GM19240 (cell line): ENCODE results near the gene PAOX.

ENCODE experiments used
- DNase-seq: peaks from one replicate; pipeline ENCODE4 v3.0.0; 2011; ENCODE audit warnings: low spot score; ENCODE audit not compliant: insufficient read length

The PAOX gene

DNA sequence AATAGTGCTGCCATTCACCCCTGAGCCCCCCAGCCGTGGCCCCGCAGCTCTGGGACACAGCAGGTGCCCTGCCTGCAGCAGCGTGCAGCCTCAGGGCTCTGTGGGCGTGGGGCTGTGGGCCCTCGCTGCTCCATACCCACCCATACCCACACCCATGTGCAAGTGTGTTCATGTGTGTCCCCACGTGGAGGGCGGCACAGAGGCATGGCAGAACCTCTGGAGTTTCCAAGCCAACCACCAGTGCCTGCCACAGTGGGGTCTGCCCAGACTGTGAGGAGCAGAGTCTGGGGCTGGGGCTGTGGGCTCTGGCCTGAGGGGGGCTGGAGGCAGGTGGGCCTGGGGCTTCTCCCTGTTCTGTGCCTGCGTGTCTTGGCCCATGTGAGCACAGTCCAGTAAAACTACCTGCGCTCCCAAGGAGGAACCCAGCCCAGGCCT is 29.5 kb upstream of the PAOX start:
- no peak for DNase-seq

DNA sequence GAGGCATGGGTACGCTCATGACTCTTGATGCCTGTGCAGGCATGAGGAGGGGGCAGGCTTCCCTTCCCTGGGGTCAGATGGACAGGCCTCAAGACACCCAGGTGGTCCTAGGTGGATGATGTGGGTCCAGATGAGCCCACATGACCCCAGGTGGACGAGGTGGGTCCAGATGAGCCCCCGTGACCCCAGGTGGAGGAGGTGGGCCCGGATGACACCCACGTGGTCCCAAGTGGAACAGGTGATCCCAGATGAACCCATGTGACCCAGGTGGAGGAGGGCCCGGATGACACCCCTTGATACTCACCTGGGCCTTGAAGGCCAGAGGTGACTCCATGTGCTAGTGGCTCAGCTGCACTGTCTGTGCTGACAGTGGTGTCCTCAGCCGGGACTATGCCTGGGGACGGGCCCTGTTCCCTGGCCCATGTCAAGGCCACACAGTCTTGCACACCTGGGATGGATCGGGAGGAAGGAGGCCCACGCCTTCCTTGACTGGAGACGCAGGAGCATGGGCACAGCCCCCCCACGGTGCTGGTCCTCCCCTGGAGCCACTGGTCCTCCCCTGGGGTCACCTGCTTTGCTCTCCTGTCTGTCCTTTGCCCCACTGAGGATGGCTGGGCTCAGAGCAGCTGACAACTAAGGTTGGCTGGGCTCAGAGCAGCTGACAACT is 28.6 kb upstream of the PAOX start:
- DNase-seq, result no peak

DNA sequence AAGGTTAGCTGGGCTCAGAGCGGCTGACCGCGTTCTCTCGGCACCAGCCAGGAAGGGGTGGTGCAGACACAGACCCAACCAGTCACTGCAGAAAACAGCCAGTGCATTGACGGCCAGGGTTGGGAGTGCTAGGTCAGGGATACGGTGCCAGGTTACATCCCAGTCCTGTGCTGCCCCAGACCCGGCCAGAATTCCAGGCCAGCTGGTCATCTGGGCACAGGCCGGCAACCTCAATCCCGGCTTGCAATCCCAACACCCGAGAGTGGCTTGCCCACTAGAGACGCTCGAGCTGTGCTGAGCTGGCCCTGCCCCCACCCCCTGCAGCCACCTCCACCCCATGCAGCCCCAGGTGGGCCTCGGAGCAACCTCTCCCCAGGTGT is 28.1 kb upstream of the PAOX start:
- DNase-seq, result no peak

DNA sequence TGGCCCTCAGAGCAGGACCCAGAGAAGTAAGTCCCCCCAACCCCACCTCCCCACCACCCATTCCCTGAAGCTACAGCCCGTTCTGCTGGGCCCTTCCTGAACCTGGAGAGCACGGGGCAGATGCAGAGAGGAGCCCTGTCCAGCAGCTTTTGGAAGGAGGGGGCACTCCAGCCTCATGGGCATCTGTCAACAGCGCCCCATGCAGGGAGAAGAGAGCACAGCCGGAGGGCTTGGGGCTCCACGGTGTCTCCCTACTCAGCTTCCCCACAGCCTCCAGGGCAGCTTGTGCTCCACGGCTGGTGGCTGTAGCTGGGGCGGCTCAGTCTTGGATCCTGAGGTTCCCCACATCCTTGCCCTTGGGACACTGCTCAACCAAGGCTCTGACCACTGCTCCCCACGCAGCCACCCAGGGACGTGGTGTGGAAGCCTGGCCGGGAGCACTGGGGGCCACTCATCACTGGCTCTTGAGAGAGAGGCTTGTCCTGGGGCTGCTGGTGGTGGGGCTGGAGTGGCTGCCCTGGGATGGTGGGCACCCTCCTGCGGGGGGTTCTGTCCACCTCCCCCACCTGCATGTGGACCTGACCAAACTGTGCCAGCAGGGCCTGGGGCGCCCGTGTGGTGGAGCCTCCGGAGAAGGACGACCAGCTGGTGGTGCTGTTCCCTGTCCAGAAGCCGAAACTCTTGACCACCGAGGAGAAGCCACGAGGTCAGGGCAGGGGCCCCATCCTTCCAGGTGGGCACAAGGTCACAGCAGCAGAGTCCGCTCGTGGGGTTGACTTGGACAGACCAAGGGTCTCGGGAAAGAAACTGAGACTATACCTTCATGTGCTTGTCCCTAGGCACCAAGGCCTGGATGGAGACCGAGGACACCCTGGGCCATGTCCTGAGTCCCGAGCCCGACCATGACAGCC is 27.4 kb upstream of the PAOX start:
- DNase-seq, result no peak

DNA sequence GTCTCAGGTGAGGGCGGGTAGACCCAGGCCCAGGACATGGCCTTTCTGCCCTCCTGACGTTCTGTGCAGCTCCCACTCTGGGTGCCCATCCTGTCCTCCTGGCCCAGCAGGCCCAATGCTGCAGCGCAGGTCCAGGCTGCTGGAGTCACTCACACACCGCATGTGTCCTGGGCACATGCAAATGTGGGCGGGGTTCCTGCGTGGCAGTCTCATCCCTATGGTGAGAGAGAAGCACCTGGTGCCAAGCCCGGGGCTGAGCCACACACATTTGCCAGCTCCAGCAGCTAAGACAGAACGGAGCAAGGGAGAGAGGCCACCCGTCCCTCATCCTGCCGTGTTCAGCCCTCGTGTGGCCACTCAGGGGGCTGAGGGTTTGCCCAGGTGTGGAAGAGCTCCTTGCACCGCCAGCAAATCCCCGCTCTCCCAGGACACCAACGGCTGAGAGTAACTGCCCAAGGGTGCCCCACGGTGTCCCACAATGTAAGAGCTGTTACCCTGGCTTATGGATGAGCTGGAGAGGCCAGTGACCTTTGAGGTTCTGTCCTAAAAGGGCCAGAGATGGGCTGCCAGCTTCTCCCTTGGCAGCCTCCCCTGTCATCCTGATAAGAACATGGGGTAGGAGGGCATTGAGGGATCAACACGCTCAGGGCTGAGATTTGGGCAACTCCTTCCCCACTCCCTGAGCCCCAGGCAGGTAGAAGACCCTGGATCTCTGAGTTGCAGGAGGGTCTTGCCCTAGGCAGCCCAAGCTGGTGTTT is 25.7 kb upstream of the PAOX start:
- no peak for DNase-seq

DNA sequence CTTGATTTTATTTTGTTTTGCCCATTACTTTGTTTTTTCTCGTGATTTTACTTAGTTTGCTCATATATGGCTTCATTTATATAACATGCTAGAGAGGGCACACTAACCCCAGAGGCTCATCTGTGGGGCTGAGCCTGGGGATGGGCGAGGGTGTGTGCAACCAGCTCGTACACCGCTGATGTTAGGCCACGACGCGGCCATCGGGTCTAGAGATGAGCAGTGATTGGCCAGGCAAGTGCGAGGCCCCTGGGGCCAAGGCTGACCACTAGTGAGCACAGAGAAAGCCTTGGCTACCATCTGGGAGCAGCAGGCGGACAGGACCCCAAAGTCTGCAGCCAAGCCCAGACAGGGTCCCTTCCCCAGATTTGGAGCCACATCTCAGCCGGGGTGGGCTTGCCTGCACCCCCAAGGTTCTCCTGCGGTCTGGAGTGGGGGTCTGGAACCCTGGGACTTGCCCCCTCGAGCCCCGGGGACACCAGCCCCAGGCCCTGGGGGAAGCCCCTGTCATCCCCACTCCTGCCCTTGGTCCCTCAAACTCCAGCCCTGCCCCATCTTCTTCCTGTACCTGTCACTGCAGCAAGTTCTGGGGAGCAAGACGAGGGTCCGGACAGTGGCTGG is 25.0 kb upstream of the PAOX start:
- DNase-seq, result no peak

DNA sequence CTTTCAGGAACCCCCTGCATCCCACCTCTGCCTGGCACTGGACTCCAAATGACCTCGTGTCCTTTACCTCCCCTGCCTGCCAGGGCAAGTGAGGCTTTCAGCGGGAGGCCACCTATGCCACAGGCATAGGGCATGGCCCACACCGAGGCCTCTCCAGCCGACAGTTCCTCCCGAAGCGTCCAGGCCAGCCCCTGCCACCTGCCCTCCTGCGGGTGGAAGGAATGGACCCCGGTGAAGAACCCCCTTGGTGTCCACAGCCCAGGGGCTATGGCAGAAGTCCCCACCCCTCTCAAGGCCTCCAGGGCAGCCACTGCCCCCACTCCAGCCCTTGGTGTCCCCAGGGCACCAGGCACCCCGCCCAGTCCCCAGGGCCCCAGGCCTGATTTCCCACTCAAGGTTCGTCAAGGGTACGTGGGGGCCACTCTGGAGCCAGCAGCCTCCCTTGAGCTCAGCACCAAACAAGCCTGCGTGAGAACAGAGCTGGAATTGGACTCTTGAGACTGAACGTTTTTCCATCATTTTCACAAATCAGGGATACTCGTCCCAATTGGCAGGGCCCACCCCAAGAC is 24.3 kb upstream of the PAOX start:
- no peak for DNase-seq

DNA sequence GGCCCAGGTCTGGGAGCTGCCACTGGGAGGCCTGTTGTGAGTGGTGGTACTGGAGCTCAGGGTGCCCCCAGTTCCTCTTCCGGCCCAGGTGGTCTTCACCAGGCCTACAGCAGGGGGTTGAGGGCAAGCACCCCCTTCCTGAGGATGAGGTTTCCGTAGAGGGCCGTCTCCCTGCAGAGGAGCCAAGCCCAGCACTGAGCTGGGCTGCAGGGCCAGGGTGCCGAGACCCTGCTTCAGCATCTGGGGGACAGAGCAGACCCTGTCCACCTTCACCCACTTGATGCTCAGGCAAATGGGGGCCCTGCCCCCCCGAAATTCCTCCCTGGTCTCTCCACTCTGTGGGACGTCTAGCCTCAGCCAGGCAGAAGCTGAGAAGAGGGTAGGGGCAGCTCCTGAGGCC is 23.8 kb upstream of the PAOX start:
- no peak for DNase-seq

DNA sequence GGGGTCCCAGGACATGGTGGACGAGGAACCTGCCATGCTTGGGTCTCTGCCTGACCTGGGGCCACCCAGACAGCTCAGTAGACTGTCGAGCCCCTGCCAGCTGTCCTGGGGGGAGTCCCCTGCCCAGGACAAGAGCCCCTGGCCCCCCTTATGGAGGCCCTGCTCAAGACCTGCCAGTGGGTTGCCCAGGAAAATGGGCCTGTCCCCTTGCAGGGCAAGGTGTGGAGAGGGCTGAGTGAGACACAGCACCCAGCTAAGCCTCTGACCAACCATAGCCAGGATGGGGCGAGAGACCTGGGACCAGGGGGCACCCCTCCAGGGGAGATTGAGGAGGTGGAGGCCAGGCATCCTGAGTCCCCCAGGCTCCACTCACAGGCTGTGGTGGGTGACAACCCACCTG is 23.1 kb upstream of the PAOX start:
- DNase-seq, result no peak

DNA sequence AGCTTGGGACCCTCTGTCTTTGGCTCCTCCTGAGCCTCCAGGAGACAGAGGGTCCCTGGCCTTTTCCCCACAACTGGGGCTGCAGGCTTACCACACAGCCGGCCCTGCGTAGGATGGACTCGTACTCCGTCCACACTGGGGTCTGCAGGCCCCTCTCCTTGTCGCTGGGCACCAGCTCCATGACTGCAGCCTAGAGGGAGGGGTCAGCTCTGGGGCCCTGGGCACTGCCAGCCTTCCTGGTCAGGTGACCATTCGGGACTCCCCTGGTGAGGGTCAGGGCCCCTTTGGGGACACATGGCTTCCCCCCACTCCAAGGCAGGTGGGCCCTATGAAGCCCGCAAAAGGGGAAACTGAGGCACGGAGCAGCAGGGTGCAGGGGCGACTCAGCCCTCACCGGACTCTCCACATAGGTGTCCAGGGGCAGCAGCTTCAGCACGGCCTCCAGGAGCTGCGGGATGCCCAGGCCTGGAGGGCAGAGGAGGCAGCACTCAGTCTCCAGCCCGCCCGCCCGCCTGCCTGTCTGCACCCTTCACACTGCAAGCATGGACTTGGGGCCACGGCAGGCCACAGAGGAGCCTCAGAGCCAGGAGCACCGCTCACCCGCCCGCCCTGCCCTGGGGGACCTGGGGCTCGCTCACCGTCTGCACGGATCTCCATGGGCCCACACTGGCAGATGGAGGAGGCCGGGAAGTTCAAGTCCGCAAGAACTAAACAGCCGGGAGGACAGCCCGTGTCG is 22.3 kb upstream of the PAOX start:
- DNase-seq, result no peak

DNA sequence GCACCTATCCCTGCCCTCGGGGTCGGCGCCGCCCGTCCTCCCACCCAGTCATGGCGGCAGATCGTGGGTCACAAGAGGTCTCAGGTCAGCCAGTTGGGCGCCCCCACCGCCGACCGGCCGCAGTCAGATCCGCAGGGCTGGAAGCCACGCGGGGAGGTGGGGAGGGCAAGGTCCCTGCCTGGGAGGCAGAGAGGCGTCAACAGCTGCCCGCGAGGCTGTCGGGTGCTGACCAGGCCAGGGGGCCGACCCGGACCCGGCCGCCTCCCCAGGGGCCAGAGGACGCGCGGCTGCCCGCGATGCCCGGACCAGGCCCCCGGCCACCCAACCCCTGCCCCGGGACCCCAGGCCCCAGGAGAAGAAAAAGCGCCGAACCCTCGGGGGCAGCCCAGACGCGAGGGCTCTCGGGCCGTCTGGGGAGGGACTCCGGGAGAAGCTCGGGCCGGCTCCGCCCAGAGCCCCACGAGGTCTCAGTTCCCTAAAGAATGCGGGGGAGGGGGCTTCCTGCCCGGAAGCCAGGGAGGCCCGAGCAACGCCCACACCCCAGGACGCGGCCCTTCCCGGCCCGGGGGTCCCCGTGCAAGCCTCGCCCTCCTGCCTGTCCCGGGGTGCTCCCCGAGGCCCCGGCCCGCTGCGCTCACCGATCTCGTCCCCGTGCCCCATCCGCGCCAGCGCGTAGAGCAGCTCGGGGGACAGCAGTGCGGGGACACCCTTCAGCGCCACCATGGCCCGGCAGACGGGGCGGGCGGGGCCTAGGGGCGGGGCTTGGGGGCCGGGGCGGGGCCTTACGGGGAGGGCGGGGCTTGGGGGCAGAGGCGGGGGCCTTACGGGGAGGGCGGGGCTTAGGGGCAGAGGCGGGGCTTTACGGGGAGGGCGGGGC is 21.5 kb upstream of the PAOX start, which contains the start of gene FUOM:
TSS of gene FUOM (minus strand) at position 735 of the 877 bp plus-strand sequence. CDS start at position 723, 12 bp downstream.
- DNase-seq, result peak; percentile 80

DNA sequence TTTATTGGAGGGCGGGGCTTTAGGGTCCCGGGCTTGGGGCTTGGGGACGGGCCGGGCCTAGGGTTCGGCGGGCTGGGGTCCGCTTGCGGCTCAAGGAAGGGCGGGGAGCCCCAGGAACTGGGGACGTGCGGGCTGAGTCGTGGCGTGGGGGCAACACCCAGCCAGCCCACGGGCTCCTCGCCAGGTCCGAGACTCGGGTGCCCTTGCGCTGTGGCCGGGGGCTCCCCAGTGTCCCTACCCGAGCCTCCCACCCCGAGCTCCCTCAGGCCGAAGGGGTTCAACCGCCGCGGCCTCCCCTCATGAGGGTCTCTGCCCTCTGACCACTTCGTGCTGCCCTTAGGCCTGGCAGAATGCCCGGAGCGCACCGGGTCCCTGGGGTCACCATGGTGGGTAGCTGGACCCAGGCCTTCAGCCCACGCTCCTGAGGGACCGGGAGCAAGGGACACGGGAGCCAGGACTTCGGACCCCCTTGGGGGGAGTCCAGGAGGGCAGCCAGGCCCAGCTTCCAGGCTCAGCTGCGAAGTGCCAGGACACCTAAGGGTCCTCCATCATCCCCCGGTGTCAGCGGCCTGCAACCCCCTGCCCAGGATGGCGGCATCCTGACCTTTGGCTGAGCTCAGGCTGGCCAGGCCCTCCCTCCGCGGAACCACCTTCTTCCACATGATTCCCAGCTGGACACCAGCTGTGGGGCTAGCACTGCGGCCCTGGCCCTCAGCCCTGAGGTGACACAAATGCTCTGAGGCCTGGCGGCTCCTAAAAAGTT is 20.7 kb upstream of the PAOX start:
- no peak for DNase-seq

DNA sequence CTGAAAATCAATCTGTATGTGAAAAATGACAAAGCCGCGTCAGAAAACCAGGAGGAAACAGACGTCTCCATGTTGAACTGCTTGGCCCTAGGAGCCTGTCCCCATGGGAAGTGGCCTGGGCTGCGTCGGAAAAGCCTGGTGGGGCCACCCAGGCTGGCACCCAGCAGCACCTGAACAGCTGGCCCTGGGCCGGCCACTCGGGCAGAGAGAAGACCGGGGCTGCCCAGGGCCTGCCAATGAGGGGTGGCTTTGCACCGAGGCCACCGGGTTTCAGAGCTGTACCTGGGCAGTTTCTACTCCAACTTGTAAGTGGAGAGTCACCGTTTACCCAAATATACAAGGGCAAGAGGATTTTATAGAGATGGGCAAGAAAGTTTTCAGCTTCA is 20.1 kb upstream of the PAOX start:
- no peak for DNase-seq

DNA sequence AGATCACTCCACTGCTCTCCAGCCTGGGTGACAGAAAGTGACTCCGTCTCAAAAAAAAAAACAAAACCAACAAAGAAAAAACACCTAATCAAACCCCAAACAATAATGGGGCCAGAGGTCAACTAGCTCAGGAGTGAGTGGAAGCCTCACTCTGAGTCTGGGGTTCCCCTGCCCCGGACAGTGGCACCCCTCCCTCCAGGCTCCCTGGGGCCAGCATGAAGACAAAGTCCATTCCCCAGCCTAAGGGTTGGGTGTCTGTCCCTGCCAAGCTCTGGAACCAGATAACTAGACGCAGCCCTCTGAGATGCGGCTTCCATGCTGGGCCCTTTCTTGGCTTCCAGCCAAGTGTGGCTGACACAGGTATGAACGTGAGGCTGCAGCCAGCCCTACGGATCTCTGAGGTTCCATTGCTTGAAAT is 19.5 kb upstream of the PAOX start:
- DNase-seq, result no peak

DNA sequence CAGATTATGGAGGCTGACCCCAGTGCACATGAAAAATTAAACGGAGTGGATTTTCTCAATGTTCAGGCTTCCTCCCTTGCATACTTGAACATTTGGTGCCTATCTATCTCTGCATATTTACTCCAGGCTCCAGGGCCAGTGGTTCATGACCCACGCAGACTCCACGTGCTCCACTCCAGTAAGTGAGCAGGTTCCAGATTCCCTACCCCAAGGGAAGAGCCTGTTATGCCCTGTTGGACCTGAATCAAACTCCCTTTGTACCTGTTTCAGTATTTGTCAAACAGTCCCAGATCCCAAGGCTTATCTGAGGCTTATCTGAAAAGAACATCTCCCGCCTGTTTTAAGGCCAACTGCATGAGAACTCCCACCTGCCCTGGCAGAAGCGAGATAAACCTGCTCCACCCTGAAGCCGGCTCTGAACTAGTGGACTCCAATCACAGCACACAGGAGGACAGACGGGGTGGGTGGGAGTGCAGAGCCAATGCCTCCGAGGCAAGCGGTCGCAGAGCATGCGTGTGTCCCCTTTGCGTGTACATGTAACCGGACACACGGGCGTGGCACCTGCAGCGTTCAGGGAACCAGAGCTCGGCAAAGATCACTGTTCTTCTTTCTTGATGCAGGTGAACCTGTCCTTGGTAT is 19.0 kb upstream of the PAOX start:
- DNase-seq, result no peak

DNA sequence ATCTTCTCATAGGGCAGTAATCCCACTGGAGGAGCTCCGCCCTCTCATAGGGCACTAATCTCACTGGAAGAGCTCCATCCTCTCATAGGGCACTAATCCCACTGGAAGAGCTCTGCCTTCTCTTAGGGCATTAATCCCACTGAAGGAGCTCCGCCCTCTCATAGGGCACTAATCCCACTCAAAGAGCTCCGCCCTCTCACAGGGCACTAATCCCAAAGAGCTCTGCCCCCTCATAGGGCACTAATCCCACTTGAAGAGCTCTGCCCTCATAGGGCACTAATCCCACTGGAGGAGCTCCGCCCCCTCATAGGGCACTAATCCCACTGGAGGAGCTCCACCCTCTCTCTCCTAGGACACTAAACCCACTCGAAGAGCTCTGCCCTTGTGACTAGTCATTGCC is 17.8 kb upstream of the PAOX start:
- no peak for DNase-seq

DNA sequence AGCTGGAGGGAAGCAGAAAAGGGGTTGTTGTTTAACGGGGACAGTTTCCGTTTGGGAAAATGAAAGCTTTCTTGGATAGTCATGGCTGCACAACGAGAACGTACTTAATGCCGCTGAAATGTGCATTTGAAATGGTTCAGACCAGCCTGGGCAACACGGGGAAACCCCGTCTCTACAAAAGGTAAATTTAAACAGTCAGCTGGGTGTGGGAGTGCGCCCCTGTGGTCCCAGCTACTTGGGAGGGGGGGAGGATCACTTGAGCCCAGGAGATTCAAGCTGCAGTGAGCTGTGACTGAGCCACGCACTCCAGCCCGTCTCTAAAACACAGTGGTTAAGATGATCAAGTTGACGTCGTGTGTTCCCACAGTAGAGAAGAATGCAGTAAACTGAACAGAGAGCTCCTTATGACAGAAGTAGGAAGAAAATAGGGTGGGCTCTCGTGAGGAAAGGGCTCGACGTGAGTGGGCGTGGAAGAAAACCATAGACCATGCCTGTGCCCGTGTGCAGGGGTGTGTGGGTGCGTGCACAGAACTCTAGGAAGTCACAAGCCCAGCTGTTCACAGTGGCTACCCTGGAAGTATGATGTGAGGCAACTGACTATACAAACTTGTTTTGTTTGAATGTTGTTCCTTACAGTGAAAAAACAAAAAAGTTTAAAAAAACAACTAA is 17.2 kb upstream of the PAOX start:
- DNase-seq, result no peak

DNA sequence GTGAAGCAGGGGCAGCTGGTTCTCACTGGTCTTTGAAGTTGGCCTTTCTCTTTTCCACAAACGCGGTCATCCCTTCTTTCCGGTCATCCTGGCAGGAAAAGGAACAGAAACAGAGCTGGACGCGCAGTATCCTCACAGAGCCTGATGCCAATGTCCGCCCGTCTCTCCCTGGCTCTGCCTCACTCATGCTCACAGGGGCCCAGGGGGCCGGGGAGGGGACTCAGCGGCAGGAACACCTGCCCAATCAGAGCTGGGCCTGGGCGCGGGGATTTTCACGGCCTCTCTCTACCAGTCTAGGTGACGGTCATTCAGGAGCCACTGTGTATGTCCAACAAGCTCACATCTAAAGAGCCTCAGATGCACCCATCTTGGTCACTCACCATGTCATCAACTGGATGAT is 16.2 kb upstream of the PAOX start:
- DNase-seq, result no peak
